Stimulated activated CD4-positive, alpha-beta T cell treated with anti-CD3 and anti-CD28 coated beads, Interleukin-12 subunit alpha, Interleukin-12 subunit beta, amount 100 ng/mL, for 48 hours (primary cell): Measurements from ENCODE around the gene CLIC1.

Source experiments
- DNase-seq, 3 donors: peaks; one replicate each; pipeline ENCODE4 v3.0.0-alpha.2; 2020; ENCODE audit warnings: low read depth in 2 of 3, low spot score in 1 of 3

Gene CLIC1

GRCh38 chr6:31739639-31740396 is 3.5 kb upstream of the CLIC1 start, which contains the start of gene MSH5:
Gene MSH5, plus strand, starts transcription at chr6:31740005. Its CDS starts 462 bp downstream, at chr6:31740467.
- DNase-seq = peak; percentile 92 to 96 (median 94)

DNA sequence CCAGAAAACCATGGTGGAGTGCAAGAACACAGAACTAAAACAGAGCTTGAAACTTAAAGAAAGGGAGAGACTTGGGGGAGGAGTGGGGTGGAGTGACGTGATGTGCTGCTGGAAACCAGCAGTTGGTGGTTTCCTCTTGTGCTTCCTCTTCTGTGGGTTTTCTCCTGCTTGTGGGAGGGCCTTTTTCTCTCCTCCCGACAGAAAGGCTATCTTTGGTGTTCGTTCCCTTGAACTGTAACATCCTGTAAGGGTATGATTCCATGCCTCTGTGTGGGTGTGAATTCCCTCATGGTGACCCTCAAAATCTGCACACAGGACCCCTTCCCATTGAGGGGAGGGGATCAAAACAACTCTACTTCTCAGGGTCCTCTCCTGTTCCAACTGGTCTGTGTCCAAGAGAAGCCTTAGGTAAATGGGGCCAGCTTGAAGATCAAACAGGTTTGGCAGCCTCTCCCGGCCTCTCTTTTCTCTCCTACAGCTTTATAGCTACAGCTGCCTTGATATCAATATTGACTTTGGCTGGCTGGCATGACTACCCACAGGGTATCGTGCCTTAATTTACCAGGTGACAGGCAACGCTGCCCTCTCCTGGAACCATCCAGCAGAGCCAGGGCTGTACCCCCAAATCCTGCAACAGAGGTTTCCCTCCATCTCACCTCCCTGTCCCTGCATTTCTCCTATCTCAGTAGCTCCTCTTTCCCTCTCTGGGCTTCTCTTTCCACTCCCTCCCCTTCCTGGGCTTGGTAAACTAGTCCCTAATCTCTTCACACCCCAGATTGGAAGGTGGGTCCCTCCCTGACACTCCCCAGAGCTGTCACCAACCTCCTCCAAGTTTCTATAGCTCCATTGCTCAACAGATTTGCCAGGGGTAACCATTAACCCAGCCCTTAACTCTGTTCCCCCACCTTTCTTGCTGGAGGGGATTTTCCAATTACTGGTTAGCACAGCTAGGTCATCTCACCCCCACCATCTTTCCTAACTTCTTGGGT is 2.0 kb upstream of the CLIC1 start:
- DNase-seq = peak in 2 of 3 donors; percentile 50 to 56

DNA sequence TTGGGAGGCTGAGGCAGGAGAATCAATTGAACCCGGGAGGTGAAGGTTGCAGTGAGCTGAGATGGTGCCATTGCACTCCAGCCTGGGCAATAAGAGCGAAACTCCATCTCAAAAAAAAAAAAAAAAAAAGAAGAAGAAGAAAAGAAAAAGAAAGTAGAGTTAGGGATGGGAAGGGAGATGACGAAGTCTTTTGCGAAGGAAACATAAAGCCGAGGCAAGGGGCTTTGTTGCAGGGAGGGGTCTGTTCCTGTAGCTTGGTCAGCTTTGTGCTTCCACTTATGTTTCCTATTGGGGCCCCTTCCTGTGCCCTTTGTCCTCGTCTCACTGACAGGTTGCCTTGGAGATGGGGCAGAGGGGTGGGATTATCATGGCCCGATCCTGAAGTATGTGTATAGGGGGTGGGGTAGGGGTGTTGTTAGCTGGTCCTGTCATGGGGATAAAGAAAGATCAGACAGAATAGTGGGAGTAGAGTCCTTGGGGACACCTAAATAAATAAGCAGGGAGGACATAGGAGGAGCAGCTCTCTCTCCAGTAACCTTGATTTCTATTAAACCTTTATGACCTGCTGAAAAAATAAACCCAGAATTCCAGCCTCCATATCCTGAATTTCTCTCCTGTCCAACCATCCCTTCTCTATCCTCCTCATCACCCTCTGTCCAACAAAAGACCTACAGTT is 1.1 kb upstream of the CLIC1 start:
- DNase-seq = no peak

- DNase-seq = no peak
These were observed 511 bp upstream of the CLIC1 start for GRCh38 chr6:31736768-31737314.

GRCh38 chr6:31734821-31735406 is 1.4 kb downstream of the CLIC1 start:
- peak in 1 of 3 donors; percentile 31 for DNase-seq

DNA sequence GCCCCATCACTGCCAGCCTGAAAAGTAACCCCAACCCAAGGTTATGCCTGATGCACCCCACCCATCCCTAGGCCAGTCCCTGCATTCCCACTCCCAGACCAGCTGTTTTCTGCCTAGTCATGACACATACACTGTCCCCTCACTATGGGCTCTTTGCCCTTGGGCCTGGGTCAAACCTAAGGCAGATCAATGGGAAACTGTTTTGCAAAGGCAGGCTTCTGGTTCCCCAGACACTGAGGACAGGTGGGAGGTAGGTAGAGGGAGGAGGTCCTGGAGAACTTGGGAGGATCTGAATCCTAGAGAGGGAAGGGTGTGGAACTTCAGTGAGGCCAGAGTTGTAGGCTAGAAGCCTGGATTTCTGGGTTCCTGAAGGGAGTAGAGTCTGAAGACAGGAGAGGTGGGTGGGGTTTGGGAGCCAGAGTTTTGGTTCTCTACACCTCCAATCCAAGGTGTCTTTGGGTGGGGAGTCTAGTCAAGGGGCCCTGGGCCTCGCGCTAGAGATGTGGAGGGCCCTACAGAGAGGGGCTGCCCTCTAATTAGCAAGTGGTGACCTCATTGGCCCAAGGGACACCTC is 2.0 kb downstream of the CLIC1 start:
- no peak for DNase-seq

- no peak for DNase-seq
These were observed 2.6 kb downstream of the CLIC1 start for GRCh38 chr6:31733734-31734133.

DNA sequence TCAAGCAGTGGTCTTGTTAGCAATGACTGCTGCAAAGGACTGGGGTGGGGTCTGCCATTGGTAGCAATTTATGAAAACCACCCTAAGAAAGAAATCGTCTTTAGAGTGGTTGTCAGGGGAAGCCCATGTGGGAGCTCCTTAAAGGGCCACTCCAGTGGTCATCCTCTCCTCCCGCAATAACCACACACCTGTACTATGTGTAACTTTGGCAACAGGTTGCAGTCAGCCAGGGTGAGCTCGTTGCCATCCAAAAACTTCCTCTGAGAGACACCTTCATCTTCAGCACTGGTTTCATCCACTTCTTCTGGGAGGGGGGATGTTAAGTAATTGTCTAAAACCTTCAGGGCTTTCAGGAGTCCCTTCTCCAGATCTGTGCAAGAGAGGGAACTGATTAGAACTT is 4.3 kb downstream of the CLIC1 start:
- no peak for DNase-seq

- DNase-seq = no peak
These were observed 5.7 kb downstream of the CLIC1 start for GRCh38 chr6:31730631-31731086.

DNA sequence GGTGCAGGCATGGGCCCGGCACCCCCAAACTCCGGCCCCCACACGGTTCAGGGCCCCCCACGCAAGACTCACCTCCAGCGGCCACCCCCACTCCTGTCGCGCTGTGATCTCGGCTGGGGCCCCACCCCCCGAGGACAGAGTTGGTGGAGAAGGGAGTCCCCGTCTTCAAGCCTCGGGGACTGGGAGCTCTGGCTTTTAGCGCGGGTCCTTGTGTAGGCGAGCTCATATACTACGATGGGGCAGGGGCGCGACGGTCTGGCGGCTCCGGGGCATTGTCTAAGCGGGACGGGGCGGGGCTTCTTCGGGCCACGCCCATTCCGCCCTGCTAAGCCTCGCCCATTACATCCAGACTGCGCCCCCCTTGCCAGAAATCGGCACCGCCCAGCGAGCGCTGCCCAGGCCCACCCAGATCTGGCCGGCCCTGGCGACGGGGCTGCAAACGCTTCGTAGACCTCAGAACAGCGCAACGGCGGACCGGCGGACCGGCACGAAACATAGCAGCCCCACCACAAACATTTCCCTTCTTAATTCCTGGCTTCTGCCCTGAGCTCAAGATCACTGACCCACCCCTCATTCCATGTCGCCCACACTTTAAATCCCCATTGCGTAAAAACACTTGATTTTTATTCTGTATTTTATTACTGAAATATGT is 6.2 kb downstream of the CLIC1 start:
- peak in 2 of 3 donors; percentile 49 to 54 for DNase-seq

DNA sequence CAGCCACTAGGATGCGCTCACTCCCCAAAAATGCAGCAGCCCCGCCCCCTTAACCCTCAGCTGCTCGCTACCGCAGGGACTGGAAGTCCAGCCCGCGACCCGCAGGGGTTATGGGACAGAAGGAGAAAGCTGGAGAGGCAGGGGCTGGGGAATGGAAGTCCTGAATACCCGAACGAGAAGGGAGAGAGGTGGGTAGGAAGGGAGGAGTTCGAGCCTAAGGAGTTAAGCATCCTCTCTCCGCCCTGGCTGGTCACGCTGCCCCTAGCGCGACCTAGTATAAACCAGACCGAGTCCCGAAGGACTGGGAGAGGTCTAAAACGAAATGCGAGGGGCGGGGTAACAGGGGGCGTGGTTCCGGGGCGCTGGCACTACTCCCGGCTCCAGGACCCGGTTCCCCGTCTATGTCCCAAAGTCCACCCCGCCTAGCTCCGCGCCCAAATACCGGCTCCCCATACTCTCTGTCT is 6.8 kb downstream of the CLIC1 start:
- DNase-seq = peak; percentile 52 to 79 (median 73)

GRCh38 chr6:31728767-31729514 is 7.4 kb downstream of the CLIC1 start, which contains the start of gene DDAH2:
Gene DDAH2, minus strand, starts transcription at chr6:31729299. Its CDS starts 138 bp downstream, at chr6:31729161.
- DNase-seq = no peak

- DNase-seq = no peak
These were observed 8.3 kb downstream of the CLIC1 start for GRCh38 chr6:31727717-31728671.

- no peak for DNase-seq
These were observed 9.2 kb downstream of the CLIC1 start for GRCh38 chr6:31727034-31727716.

DNA sequence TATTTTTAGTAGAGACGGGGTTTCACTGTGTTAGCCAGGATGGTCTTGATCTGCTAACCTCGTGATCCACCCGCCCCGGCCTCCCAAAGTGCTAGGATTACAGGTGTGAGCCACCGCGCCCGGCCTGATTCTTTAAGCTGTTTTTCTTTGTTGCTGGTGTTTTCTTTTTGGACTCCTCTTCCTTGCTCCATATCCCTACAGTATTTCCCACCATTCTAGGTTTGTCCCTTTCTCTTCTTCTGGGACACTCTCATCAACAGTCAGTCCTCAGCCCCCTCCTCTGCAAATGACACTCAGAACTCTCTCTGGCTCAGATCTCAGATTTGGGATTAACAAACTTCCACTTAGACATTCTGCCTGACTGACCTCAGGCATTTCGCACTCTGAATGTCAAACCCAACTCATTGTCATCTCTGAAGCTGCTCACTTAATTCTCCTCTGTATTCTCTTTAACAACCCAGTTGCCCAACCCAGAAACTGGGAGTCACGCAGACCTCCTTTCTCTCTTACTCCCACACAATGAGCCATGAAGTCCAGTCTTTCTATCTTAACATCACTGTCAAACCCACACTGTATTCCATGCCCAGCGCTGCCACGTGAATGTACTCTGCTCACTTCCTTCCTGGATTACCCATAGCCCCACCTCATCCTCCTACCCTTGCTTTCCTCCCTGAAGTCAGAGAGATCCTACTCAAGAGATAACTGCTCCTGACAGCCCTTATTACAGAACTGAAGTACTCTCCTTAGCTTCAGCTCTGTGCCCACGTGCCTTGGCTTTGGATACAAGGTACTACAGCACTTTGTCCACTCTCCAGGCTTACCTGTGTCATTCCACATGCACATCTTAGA is 10.6 kb downstream of the CLIC1 start:
- DNase-seq = no peak
